Adrenal gland (tissue), 5 donors: Measurements from ENCODE around the gene CCDC152.

ENCODE experiments used
- CTCF ChIP-seq, 6 experiments: fragments of 450-650 bp in 4 of 6; fragments of 200-600 bp in 2 of 6; sonication (generic) in 1 of 6; IDR thresholded peaks; 1 replicate in 5 of 6; 2 replicates in 1 of 6; pipeline versions ENCODE4 v1.5.1 to v1.8.0; 2016 to 2021; ENCODE audit warnings: antibody characterized with exemption in 6 of 6, mild to moderate bottlenecking in 2 of 6, moderate library complexity in 1 of 6
- POLR2A ChIP-seq, 2 donors: fragments of 450-650 bp; IDR thresholded peaks; one replicate each; pipeline ENCODE4 v1.6.1; 2017; ENCODE audit warnings: antibody characterized with exemption in 2 of 2, mild to moderate bottlenecking in 2 of 2, moderate library complexity in 1 of 2
- donor health status: DM: no; HTN: no; CAD: no.

- TF ChIP-seq POLR2A (IDR thresholded peaks at IDR 0.05) (no peak), CTCF (IDR thresholded peaks at IDR 0.05) (no peak)
Observed at GRCh38 chr5:42781584-42781983, 25.0 kb downstream of the CCDC152 start.
